Measurements from ENCODE around the gene COL6A6.
"Not testable (repeated sequence)": the region's sequence is repeated elsewhere in the genome, so short reads cannot be mapped to it uniquely, and the experiment has no call there.

The COL6A6 gene

GRCh38 chr3:130533247-130533646 is 16.3 kb downstream of the COL6A6 start:
- no peak for DNase-seq

DNA sequence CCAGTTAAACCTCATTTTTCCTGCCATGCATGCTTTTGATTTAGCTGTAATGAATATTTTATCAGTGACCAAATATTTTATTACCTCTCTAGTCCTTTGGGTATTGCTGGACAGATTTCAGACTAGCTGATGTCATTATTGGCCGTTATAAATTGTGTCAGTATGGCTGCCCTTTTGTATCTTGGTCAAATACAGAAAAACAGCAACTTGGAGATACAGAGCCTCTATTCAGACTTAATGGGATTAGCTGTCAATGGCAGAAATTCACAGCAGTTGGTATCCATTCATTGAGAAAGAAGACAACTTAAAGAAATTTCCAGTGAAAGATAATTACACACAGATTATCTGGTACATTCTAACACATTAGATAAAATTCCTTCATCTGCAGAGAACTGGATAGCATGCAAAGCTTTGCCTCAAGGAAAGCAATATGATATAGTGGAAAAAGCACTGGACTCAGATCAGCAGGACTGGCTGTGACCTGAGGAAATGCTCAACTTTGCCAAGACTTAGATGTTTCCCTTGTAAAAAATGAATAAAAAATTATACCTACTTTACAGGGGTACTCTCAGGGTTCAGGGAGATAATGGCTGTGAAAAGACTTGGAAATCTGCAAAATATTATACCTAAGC is 20.8 kb downstream of the COL6A6 start:
- DNase-seq = no peak

GRCh38 chr3:130539005-130539404 is 22.0 kb downstream of the COL6A6 start:
- no peak for DNase-seq

DNA sequence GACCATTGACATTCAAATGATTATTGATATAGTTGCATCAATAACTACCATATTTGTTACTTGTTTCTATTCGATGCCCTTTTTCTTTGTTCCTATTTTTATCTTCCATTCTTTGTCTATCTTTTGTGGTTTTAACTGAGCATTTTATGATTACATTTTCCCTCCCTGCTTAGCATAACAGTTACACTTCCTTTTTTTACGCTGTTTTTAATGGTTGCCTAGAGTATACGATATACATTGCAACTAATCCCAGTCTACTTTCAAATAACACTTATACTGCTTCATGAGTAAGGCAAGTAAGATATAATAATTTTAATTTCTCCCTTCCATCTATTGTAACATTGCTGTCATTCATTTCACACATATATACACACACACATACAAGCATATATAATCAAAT is 26.3 kb downstream of the COL6A6 start:
- DNase-seq = no peak

GRCh38 chr3:130546920-130547679 is 30.1 kb downstream of the COL6A6 start:
- DNase-seq = no peak

DNA sequence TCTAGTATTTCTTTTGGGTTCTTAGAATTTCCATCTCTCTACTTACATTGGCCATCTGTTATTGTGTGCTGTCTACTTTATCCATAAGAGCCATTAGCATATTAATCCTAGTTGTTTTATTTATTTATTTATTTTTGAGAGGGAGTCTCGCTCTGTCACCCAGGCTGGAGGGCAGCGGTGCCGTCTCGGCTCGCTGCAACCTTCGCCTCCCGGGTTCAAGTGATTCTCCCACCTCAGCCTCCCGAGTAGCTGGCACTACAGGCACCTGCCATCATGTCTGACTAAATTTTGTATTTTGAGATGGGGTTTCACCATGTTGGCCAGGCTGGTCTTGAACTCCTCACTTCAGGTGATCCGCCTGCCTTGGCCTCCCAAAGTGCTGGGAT is 30.7 kb downstream of the COL6A6 start:
- DNase-seq = not testable (repeated sequence)

GRCh38 chr3:130548356-130548755 is 31.4 kb downstream of the COL6A6 start:
- no peak for DNase-seq

GRCh38 chr3:130557336-130558035 is 40.5 kb downstream of the COL6A6 start:
- DNase-seq = no peak

DNA sequence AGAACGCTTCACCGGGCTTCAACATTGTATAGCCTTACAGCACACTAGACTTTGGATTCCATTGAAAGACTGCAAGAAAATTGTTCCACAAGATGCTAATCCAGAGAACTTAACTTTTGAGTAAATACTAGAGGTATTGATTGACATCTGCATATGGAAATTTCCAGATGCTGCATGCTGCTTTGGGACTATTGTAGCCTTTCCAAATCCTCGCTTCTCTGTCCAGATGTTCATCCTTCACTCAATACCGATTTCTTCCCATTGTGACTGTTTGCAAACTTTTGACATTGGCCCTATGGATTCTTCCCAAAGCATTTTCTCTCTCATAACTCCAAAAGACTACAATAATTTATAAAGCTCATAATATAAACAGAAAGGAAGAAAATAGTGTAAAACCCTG is 41.4 kb downstream of the COL6A6 start:
- no peak for DNase-seq

GRCh38 chr3:130565224-130565623 is 48.2 kb downstream of the COL6A6 start:
- no peak for DNase-seq
